ENCODE results near the gene LGI2.

Gene LGI2, protein sequence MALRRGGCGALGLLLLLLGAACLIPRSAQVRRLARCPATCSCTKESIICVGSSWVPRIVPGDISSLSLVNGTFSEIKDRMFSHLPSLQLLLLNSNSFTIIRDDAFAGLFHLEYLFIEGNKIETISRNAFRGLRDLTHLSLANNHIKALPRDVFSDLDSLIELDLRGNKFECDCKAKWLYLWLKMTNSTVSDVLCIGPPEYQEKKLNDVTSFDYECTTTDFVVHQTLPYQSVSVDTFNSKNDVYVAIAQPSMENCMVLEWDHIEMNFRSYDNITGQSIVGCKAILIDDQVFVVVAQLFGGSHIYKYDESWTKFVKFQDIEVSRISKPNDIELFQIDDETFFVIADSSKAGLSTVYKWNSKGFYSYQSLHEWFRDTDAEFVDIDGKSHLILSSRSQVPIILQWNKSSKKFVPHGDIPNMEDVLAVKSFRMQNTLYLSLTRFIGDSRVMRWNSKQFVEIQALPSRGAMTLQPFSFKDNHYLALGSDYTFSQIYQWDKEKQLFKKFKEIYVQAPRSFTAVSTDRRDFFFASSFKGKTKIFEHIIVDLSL

DNA sequence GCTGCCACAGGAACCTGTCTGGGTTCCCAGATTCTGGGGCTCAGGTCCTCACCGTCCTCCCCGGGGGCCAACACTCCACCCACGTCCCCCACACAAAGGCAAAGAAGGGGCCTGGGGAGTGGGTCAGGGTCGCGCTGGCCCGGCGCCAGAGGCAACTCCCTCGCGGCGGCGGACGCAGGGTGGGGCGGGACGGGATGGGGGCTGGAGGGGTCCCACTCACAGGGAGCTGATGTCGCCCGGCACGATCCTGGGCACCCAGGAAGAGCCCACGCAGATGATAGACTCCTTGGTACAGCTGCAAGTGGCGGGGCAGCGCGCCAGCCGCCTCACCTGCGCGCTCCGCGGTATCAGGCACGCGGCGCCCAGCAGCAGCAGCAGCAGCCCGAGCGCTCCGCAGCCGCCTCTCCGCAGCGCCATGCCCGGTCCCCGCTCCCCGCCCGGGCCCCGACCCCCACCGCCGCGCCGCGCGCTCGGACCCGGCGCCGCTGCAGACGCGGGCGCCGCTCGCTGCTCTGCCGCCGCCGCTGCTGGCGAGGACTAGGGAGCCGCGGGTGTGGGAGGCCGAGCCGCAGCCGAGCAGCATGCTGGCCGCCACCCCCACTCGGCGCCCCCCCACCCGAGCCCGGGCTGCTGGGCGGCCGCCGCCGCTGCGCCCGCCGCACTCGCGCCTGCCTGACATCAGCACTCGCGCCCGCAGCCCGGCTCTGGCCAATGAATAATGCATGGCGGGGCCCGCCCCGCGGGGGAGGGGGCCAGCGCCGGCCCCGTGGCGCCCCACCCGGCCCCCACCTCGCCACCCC lies at the start of gene LGI2:
Gene LGI2 (minus strand): TSS at position 670 of the 800 bp plus-strand sequence. CDS start 253 bp downstream, at position 417.
- Histone ChIP-seq H3K9me3 (ENCODE audit: insufficient read depth, low read length) (no peaks in the 10 kb centered on the region), H2AFZ (ENCODE audit: low read depth, low read length, severe bottlenecking) (no peak within 1 kb of the TSS), H3K27ac (ENCODE audit: low read depth, low read length) (no peak within 1 kb of the TSS), H3F3A (ENCODE audit: insufficient read depth) (no peaks in the 10 kb centered on the region), H3K27me3 (ENCODE audit: low read length) (no peaks in the 10 kb centered on the region), H3K79me2 (ENCODE audit: insufficient read depth, low read length) (no peaks in the 10 kb centered on the region), H3K4me3 (ENCODE audit: insufficient read depth, low read length, poor library complexity, severe bottlenecking) (no peak within 1 kb of the TSS), H4K20me1 (ENCODE audit: low read depth, low read length) (no peaks in the 10 kb centered on the region), H3K9ac (ENCODE audit: low read length) (no peak within 1 kb of the TSS), H3K4me2 (ENCODE audit: low read depth, low read length, poor library complexity, severe bottlenecking) (no peak within 1 kb of the TSS), H3K9me2 (replicated peaks; ENCODE audit: insufficient read depth, low read length) (no peaks in the 10 kb centered on the region), H3K36me3 (ENCODE audit: low read length) (no peaks in the 10 kb centered on the region)
- TF ChIP-seq EZH2phosphoT487 (conservative IDR thresholded peaks at IDR 0.05; ENCODE audit: low read length) = no peak
- TF ChIP-seq, protein P1, sequence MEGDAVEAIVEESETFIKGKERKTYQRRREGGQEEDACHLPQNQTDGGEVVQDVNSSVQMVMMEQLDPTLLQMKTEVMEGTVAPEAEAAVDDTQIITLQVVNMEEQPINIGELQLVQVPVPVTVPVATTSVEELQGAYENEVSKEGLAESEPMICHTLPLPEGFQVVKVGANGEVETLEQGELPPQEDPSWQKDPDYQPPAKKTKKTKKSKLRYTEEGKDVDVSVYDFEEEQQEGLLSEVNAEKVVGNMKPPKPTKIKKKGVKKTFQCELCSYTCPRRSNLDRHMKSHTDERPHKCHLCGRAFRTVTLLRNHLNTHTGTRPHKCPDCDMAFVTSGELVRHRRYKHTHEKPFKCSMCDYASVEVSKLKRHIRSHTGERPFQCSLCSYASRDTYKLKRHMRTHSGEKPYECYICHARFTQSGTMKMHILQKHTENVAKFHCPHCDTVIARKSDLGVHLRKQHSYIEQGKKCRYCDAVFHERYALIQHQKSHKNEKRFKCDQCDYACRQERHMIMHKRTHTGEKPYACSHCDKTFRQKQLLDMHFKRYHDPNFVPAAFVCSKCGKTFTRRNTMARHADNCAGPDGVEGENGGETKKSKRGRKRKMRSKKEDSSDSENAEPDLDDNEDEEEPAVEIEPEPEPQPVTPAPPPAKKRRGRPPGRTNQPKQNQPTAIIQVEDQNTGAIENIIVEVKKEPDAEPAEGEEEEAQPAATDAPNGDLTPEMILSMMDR (IDR thresholded peaks at IDR 0.05; ENCODE audit: insufficient read depth, low read length, poor library complexity, severe bottlenecking) = no peak

DNA sequence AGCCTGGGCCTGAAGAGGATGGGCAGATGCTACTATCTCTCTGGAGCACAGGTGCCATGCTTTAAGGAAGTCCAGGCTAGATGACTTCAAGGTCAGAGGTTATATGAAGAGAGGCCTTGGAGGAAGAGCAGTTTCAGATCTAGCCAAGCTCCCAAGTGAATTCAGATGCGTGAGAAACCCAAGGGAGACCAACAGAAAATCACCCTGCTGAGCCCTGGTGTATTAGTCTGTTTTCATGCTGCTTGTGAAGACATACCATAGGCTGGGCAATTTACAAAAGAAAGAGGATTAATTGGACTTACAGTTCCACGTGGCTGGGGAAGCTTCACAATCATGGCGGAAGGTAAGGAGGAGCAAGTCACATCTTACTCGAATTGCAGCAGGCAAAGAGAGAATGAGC lies 47.8 kb upstream of the LGI2 start:
- Histone ChIP-seq H4K20me1 (ENCODE audit: low read depth, low read length) (no peaks in the 10 kb centered on the region), H3K4me2 (ENCODE audit: low read depth, low read length, poor library complexity, severe bottlenecking) (no peak overlapping the region), H3K27me3 (ENCODE audit: low read length) (no peaks in the 10 kb centered on the region), H3K4me3 (ENCODE audit: insufficient read depth, low read length, poor library complexity, severe bottlenecking) (no peak overlapping the region), H3K27ac (ENCODE audit: low read depth, low read length) (no peak overlapping the region), H3K36me3 (ENCODE audit: low read length) (no peaks in the 10 kb centered on the region), H3F3A (ENCODE audit: insufficient read depth) (no peaks in the 10 kb centered on the region), H3K9me3 (ENCODE audit: insufficient read depth, low read length) (no peaks in the 10 kb centered on the region), H2AFZ (ENCODE audit: low read depth, low read length, severe bottlenecking) (no peak overlapping the region), H3K9me2 (replicated peaks; ENCODE audit: insufficient read depth, low read length) (no peaks in the 10 kb centered on the region), H3K9ac (ENCODE audit: low read length) (no peak overlapping the region), H3K79me2 (ENCODE audit: insufficient read depth, low read length) (no peaks in the 10 kb centered on the region)
- no peak for TF ChIP-seq EZH2phosphoT487 (conservative IDR thresholded peaks at IDR 0.05; ENCODE audit: low read length)
- TF ChIP-seq, protein P1 (IDR thresholded peaks at IDR 0.05; ENCODE audit: insufficient read depth, low read length, poor library complexity, severe bottlenecking) = no peak

DNA sequence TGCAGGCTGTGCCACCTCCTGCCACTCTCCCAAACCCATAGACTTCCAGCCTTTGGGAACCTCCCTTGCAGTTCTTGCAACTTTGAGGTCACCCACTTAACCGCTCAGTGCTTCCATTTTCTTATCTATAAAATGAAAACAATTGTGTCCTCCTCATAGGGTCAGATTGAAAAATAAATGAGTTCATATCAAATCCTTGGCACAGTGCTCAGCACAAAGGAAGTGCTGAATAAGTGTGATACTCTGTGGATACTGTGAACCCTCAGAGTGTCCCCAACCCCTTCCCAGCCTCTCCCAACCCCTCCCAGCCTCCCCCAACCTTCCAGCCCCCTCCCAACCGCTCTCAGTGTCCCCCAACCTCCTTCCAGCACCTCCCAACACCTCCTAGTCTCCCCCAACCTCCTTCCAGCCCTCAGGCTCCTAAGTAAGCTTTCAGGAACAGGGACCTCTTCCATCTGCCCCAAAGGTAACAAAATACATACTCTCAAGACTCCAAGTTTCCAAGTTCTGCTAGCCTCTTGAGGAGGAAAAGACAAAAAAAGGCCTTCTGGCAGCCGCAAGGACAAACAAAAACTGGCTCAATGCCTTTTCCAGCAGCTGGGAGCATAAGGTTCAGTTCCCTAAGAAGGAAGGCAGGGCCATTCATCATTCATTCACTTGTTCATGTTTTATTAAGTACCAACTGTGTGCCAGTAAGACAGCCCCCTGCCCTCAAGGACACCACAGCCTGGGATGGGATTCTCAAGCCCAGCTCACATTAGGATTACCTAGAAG lies 46.1 kb upstream of the LGI2 start:
- Histone ChIP-seq H3K9me3 (ENCODE audit: insufficient read depth, low read length) (no peaks in the 10 kb centered on the region), H2AFZ (ENCODE audit: low read depth, low read length, severe bottlenecking) (no peak overlapping the region), H3K36me3 (ENCODE audit: low read length) (no peaks in the 10 kb centered on the region), H3K27me3 (ENCODE audit: low read length) (no peaks in the 10 kb centered on the region), H3K79me2 (ENCODE audit: insufficient read depth, low read length) (no peaks in the 10 kb centered on the region), H3F3A (ENCODE audit: insufficient read depth) (no peaks in the 10 kb centered on the region), H3K4me2 (ENCODE audit: low read depth, low read length, poor library complexity, severe bottlenecking) (no peak overlapping the region), H4K20me1 (ENCODE audit: low read depth, low read length) (no peaks in the 10 kb centered on the region), H3K9me2 (replicated peaks; ENCODE audit: insufficient read depth, low read length) (no peaks in the 10 kb centered on the region), H3K27ac (ENCODE audit: low read depth, low read length) (no peak overlapping the region), H3K9ac (ENCODE audit: low read length) (no peak overlapping the region), H3K4me3 (ENCODE audit: insufficient read depth, low read length, poor library complexity, severe bottlenecking) (no peak overlapping the region)
- TF ChIP-seq EZH2phosphoT487 (conservative IDR thresholded peaks at IDR 0.05; ENCODE audit: low read length) = no peak
- TF ChIP-seq, protein P1 (IDR thresholded peaks at IDR 0.05; ENCODE audit: insufficient read depth, low read length, poor library complexity, severe bottlenecking) = no peak

Measured in SU-DHL-6 (cell line).